Activated T-cell treated with anti-CD3 and anti-CD28 coated beads for 48 hours (primary cell): Measurements from ENCODE around the gene IP6K1.
"Not testable (repeated sequence)": the region's sequence is repeated elsewhere in the genome, so short reads cannot be mapped to it uniquely, and the experiment has no call there.

Experiments used
- DNase-seq: peaks from one replicate; pipeline ENCODE4 v3.0.0-alpha.2; 2020; ENCODE audit warnings: low read depth

Gene IP6K1

GRCh38 chr3:49711489-49711888, 74.9 kb downstream of the IP6K1 start:
- no peak for DNase-seq

- DNase-seq: no peak
Measured at GRCh38 chr3:49709852-49710251, 76.5 kb downstream of the IP6K1 start.

GRCh38 chr3:49707113-49707480, 79.2 kb downstream of the IP6K1 start:
- no peak for DNase-seq

GRCh38 chr3:49706456-49707112, 79.8 kb downstream of the IP6K1 start:
- no peak for DNase-seq

GRCh38 chr3:49705390-49705960, 80.9 kb downstream of the IP6K1 start:
- DNase-seq: no peak

GRCh38 chr3:49704629-49705028, 81.7 kb downstream of the IP6K1 start:
- DNase-seq: no peak

- no peak for DNase-seq
Measured at GRCh38 chr3:49703956-49704355, 82.4 kb downstream of the IP6K1 start.

GRCh38 chr3:49703443-49703927, 82.9 kb downstream of the IP6K1 start:
- DNase-seq: peak; percentile 58

GRCh38 chr3:49702672-49703071, 83.7 kb downstream of the IP6K1 start:
- no peak for DNase-seq

GRCh38 chr3:49701388-49702077, 84.8 kb downstream of the IP6K1 start:
- no peak for DNase-seq

- no peak for DNase-seq
Measured at GRCh38 chr3:49700453-49701128, 85.8 kb downstream of the IP6K1 start.

GRCh38 chr3:49700014-49700413, 86.3 kb downstream of the IP6K1 start:
- no peak for DNase-seq

- DNase-seq: no peak
Measured at GRCh38 chr3:49699281-49699979, 86.9 kb downstream of the IP6K1 start.

- not testable (repeated sequence) for DNase-seq
Measured at GRCh38 chr3:49695350-49696015, 90.9 kb downstream of the IP6K1 start.

GRCh38 chr3:49694409-49695070, 91.8 kb downstream of the IP6K1 start:
- not testable (repeated sequence) for DNase-seq

- DNase-seq: not testable (repeated sequence)
Measured at GRCh38 chr3:49691481-49691880, 94.9 kb downstream of the IP6K1 start.

- not testable (repeated sequence) for DNase-seq
Measured at GRCh38 chr3:49690856-49691255, 95.5 kb downstream of the IP6K1 start.

- not testable (repeated sequence) for DNase-seq
Measured at GRCh38 chr3:49689908-49690624, 96.3 kb downstream of the IP6K1 start.

- peak; percentile 91 for DNase-seq
Measured at GRCh38 chr3:49689046-49689907, 97.1 kb downstream of the IP6K1 start, which contains the start of the genes MST1 and RNF123. Gene MST1, minus strand, starts transcription at chr3:49689474. Its CDS starts 783 bp downstream, at chr3:49688691. Gene RNF123, plus strand, starts transcription at chr3:49689557. Its CDS starts 1,609 bp downstream, at chr3:49691166.
